ENCODE measurements around the gene NAA10. TPM values are rescaled to one million over a fixed set of nuclear protein-coding genes. Genes with fewer than 3 reads are reported as not detected.

The NAA10 gene
- total RNA-seq, 1 donor from 2014 or later, result 73.6 TPM

DNA sequence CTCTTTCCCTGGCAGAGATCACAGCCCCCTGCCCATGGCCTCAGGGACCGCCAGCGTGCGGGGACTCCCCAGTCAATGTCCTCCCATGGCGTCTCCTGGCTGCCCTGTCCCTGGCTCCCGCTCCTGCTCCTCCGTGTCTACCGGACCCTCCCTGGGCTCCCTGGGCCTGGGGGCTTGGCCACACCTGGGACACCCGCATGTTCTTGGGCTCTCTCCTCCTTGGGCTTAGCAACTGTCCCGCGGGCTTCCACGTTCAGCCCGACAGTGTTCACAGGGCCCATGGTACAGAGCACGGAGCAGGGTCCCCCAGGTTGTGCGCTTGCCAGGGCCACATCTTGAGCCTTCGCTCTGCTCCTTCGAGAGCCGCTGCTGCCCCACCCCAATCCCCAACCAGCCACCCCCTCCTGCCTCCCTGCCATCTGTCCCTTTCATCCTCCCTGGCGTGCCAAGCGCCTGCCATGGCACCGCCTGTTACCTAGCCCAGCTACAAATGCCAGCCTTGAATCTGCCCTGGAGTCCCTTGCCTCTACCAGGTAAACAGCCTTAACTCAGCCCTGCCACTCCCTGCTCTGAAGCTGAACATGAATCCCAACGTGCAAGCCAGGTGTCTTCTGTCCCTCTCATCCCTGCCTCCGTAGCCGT, 26.5 kb downstream of the NAA10 start:
- no peak for ATAC-seq

DNA sequence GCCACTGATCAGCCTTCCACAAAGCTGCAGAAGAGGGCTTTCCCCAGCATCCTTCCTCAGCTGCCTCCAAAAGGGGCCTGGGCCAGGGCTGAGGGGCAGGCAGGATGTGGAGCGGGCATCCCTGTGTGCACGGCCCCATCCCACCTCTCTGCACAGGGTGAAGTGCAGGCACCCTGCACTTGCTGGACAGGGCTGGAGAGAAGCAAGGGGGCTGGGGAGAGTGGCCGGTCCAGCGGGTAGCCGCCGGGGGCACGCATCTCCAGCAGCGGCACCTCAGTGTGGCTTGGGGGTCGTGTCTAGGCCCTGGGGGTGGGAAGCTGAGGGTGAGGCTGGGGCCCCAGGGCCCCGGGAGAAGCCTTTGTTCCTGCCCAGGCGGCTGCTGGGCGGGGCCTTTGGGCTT, 27.4 kb downstream of the NAA10 start:
- ATAC-seq, result no peak

DNA sequence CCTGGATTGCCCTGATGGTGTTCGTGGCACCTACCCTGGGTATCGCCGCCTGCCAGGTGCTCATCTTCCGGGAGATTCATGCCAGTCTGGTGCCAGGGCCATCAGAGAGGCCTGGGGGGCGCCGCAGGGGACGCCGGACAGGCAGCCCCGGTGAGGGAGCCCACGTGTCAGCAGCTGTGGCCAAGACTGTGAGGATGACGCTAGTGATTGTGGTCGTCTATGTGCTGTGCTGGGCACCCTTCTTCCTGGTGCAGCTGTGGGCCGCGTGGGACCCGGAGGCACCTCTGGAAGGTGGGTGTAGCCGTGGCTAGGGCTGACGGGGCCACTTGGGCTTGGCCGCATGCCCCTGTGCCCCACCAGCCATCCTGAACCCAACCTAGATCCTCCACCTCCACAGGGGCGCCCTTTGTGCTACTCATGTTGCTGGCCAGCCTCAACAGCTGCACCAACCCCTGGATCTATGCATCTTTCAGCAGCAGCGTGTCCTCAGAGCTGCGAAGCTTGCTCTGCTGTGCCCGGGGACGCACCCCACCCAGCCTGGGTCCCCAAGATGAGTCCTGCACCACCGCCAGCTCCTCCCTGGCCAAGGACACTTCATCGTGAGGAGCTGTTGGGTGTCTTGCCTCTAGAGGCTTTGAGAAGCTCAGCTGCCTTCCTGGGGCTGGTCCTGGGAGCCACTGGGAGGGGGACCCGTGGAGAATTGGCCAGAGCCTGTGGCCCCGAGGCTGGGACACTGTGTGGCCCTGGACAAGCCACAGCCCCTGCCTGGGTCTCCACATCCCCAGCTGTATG, 28.5 kb downstream of the NAA10 start:
- ATAC-seq, result no peak

DNA sequence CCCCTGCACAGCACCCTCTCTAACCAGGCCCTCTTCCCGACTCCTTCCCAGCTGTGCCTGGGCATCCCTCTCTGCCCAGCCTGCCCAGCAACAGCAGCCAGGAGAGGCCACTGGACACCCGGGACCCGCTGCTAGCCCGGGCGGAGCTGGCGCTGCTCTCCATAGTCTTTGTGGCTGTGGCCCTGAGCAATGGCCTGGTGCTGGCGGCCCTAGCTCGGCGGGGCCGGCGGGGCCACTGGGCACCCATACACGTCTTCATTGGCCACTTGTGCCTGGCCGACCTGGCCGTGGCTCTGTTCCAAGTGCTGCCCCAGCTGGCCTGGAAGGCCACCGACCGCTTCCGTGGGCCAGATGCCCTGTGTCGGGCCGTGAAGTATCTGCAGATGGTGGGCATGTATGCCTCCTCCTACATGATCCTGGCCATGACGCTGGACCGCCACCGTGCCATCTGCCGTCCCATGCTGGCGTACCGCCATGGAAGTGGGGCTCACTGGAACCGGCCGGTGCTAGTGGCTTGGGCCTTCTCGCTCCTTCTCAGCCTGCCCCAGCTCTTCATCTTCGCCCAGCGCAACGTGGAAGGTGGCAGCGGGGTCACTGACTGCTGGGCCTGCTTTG, 29.2 kb downstream of the NAA10 start:
- ATAC-seq, result no peak

DNA sequence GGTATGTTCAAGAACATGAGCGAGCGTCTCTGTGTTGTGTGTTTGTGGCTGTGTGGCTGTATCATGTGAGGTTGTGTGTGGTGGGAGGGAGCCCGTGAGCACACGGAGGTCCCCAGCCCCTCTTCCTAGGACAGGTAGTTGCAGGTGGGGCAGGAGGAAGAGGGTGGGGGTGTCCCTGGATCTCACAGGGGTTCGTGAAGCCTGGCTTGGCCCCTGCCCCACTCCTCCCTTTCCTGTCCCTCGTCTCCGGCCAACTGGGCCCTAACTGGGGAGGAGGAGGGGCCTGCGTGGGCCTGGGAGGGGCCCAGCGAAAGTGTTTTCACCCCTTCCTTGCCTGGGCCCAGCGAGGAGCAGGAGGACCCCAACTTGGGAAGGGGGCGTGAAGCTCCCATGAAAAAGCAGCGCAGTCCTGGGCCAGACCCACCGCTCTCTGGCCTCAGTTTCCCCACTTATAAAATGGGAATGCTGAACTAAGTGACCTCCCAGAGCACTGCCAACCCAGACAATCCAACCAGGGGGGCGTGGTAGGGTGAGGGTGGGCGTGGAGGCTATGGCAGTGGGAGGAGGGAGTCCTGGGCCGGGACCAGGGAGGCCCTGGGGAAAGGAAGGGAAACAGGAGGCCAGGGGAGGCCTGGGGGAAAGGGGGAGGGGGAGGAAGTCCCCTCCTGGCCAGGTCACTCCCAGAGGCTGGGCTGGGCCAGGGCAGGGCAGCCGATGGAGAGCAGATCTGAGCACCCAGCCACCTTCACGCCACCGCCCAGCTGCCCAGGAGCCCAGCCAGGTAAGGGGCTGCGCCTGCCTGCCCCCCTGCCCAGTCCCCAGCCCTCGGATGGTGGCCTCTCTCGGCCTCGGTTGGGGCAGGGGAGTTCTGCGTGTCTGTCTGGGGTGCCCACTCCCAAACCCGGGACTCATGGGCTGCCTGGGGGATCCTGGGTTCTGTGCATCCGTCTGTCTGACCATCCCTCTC, 30.6 kb downstream of the NAA10 start, which contains the start of gene AVPR2:
AVPR2 (plus strand) TSS at position 683 of the 967 bp plus-strand sequence. CDS start 473 bp downstream, outside the sequence.
- no peak for ATAC-seq

DNA sequence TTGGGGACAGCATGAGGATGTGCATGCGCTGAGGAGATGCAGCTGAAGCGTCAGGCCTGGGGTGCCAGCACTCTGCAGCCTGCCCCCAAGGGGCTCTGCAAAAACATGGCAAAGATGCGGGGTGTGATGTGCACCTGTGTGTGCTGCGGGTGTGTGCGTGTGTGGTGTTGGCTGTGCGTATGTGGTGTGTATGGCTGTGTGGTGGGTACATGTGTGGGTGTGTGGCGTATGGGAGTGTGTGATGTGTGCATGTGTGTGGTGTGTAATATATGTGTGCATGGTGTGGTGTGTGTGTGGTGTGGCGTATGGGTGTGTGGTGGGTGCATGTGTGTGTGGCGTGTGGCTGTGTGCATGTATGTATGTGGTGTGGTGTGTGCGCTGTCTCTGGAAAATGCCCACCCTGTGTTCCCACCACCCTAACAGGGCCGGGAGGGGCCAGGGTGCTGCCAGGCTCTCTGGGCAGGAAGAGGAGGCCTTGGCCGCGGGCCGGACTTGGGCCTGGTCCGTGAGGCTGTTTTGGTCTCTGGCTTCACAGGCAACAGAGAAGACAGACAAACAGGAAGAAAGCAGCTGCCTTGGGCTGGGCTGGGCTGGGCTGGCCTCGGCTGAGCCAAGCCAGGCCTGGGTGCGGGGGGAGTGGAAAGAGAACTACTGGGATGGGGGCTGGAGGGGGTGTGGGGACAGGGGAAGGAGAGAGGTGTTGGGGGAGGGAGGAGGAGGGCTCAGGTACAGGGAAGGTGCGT, 31.4 kb downstream of the NAA10 start:
- ATAC-seq, result no peak

DNA sequence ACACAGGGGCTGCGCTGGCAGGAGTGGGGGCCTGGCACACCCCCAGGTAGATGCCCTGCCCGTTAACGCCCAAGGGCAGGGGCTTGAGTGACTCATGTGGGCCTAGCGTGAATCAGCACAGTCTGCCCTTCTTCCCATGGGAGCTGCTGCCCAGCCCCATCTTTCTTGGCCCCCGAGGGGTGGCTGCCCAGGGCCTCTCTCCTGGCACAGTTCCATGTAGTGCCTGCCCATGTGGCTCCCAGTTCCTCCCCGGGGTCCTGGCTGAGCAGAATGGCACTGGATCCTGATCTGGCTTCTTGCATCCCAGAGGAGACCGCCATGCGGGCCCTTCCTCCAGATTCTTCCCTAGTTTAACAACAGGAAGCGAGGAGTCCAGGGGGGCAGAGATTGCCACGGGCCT, 32.5 kb downstream of the NAA10 start:
- no peak for ATAC-seq

DNA sequence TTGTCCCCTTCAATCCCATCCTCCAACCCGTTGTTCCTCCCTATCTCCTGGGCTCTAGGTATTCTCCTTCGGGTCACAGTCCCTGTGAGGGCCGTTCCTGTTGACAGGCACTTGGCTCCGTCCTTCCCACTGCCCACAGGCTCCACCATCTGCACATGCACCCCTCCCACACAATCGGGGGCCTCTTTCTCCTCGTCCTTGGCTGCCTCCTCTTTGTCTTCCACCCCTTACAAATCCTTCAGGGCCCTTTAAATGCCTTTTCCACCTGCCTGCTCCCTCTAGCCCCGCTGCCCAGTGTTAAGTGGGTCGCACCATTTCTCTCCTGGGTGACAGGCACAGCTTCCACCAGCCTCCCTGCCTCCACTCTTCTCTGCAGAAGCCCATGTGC, 33.1 kb downstream of the NAA10 start:
- ATAC-seq, result no peak

DNA sequence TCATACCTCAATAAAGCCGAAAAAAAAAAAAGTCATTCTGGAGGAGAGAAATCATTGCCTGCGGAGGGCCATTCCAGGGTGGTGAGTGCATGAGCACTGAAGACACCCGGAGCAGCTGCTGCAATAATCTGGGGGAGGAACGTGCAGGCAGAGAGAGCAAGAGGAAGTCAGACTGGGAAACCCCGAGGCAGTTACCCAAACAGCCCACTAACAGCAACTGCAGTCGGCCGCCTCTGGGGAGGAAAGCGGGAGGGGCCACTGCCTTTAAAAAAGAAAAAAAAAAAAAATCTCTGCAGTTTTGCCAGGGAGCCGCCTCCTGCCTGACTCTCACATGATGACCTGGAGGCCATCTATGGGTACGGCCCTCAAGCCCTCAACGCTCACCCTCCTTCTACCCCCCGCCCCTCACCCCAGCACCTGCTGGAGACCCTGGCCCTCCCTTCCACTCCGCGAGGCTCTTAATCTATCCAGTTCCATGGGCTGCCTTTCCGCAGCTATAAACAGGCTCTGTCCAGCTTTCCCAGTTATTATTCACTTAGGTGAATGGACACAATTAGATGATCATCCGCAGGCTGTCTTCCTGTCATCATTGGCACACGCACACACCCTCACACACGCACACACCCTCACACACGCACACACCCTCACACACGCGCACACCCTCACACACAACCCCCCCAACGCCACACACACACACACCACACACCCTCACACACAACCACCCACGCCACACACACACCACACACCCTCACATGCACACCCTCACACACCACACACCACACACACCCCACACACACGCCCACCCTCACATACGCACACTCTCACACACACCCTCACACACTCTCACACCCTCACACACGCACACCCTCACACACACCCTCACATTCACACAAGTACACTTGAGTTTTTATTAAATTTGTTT, 33.7 kb downstream of the NAA10 start:
- ATAC-seq, result peak; percentile 35

DNA sequence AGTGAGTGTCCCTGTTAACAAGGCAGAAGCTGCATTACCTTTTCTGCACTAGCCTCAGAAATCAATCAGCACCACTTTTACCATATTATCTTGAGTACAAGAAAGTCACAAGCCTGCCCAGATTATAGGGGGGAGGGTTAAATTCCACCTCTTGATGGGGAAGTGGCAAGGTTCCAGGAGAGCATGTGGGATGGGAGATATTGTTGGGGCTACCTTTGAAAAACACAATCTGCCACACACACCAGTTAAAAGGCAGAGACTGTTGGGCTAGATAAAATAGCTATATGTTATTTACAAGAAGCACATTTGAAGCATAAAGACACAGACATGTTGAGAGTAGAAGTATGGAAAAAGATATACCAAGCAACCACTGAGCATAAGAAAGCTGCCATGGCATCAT, 36.9 kb downstream of the NAA10 start:
- ATAC-seq, result no peak

DNA sequence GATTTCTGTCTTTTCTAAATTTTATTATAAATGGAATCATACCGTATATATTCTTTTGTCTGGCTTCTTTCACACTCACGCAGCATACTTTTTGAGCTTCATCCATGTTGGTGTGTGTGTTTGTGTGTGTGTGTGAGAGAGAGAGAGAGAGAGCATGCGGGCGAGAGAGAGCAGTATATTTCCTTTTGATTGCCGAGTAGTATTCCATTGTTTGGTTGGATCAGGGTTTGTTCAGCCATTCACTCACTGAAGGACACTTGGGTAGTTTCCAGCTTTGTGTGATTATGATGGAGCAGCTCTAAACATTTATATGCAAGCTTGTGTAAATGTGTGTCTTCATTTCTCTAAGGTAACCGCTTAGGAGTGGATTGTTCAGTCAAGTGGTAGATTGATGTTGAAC, 45.7 kb downstream of the NAA10 start:
- no peak for ATAC-seq

DNA sequence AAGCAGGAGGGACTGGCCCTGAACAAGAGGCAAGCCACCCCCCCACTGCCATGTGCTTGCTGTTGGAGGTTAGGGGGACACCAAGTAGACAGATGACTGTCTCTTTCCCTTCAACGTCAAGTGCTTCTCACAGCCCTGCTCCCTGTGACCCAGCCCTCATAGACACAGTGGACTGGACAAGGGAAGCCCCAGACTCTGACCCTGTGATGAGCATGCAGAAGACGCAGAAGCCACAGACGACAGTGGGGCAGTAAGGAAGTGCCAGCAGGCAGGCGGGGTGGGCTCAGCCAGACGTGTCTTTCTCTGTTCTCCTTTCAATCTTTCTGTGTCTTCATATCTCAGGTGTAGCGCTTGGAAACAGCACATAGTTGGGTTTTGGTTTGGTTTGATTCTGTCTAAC, 46.5 kb downstream of the NAA10 start:
- no peak for ATAC-seq

DNA sequence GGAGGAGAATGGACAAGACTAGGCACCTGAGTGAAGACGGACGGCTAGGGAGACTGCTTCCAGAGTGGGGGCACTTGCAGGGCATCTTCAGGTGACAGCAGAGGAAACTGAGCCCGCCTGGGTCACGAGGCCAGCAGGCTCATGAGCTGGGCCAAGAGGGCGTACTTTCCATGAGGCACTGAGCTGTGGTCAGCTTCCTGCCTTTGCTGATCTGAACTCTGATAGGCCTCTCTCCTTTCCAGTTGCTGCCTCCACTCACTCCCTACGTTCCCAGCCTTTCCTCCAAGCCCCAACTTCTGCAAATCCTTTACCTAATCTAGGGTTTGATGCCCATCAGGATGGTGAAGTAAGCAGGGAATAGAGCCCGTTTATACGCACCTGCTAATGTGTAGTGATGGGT, 47.5 kb downstream of the NAA10 start:
- ATAC-seq, result no peak

DNA sequence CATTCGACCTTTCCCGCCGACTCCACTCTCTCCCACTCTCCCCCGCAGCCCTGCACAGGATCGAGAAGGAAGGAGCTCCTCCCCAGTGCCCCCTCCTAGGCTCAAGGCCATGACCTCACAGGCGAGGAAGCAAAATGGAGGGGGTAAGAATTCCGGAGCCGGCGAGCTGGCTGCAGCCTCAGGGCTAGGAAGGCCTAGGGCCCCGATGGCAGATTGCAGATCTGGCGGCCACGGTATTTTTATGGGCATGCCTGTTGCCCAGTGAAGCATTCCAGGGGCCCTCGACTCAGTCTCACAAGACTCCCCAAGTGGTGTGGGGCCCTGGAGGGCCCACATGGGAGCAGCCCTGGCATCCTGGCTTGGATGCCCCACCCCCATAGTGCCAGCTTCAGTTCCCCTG, 47.9 kb downstream of the NAA10 start:
- ATAC-seq, result peak; percentile 3

DNA sequence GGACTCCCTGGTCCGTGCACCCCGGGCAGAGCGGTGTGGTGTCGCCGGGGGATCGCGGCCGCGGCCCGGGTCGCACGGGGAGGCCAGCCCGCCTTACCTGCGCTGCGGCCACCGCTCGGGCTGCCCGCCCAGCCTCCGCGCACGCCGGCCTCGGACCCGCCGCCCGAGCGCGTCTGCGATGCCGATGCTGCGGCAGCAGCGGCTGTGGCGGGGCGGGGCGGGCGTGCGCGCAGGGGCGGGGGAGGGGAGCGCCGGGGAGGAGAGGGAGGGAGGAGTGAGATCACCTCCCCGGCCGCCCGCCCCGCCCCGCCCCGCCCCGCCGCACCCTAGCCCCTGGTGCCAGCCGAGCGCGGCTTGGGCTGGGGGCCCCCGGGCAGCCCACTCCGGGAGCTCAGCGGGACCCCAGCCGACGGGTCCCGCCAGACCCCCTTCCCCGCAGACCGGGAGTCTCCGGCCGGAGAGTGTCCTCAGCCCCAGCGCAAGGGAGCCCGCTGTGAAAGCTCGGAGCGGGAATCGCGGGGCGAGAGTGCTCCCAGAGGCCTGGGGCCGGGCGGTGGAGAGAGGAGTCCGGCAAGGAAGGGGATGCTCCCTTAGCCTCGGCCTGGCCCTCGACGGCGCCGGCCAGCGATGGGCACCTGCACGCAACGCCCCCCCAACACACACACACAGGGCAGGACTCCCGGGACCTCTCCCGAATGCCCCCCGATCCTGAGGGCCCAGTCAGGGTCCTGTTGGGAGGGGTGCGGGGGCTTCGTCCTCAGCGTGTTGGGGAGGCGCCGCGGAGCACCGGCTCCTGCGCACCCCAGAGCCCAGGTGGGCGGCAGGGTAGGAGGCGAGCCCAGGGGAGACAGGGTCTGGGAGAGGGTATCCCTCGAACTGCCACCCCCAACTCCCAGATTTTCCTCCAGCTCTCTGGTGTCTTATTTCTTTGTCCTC, 48.6 kb downstream of the NAA10 start, which contains the start of gene L1CAM:
L1CAM (minus strand) TSS at position 206 of the 936 bp plus-strand sequence. CDS start 10,337 bp downstream, outside the sequence.
- ATAC-seq, result peak; percentile 44

DNA sequence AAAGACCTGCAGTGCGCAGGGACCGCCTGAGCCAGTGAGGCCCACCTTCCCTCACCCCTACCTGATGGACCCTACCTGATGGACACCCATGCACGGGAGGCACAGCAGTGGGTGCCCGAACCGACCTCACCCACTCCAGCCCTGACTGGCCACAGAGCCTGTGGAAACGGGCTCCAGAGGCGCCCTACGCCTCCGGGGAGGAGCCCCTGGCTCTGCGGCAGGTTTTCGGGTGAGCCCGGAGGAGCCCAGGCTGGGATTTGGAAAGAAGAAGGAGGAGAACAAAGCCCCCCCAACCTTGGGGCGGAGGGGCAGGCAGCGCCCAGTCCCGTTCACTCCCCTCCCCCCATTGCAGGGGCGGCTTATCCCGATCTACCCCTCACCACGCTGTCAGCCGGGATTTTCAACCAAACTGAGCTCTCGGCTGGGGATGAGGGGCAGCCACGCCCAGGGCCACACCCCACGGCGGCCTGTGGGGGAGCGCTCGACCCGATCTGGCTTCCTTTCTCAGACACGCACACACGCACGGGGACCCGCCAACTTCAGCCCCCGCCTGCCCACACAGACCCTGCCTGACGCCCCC, 49.5 kb downstream of the NAA10 start:
- ATAC-seq, result no peak

DNA sequence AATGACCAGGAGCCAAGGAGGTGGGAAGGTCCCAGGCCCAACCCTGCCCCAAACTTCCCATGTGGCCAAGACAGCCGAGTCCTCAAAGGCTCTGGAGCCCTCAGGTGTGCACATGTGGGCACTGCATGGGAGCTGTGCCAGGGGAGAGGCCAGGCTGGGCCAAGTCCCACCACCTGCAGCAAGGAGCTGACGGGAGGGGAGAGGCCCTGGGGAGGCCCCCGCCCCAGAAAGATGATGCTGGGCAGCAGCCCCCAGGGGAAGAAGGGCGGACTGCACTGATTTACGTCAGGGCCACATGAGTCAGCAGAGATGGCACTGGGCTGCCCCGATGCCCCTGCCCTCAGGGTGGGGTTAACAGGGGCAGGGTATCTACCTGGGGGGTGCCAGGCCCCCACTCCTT, 50.2 kb downstream of the NAA10 start:
- peak; percentile 14 for ATAC-seq

DNA sequence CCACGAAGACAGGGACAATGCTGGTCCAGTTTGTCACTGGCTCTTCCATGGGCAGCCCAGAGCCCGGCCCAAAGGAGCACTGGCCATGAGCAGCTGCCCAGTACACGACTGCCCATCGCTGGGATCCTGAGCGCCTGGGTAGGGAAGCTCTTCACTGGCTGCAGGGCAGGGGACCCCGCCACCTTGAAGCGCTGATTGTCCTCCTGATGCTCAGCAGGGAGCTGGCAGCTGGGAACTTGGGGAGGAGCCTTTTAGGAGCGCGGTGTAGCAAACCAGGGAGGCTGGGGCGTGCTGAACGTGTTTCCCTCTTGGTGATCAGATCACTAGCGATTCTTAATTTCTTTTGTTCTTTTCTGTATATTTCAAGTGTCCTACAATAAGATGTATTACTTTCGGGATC, 50.7 kb downstream of the NAA10 start:
- ATAC-seq, result no peak
